Endothelial cell of umbilical vein (primary cell): ENCODE data around the gene DIAPH2.

Experiments
- EZH2 ChIP-seq: IDR thresholded peaks from 2 replicates; pipeline ENCODE4 v1.6.1; 2012; ENCODE audit warnings: borderline replicate concordance, low read depth, mild to moderate bottlenecking, moderate library complexity, low read length, inconsistent platforms; ENCODE audit not compliant: severe bottlenecking
- FOS ChIP-seq: IDR thresholded peaks from 2 replicates; pipeline ENCODE4 v1.6.1; 2011; ENCODE audit warnings: mild to moderate bottlenecking, low read length, moderate library complexity, borderline replicate concordance; ENCODE audit not compliant: insufficient read depth
- POLR2A ChIP-seq: IDR thresholded peaks from 2 replicates; pipeline ENCODE4 v1.6.1; 2012; ENCODE audit warnings: low read depth, mild to moderate bottlenecking, control low read depth, low read length
- TF ChIP-seq, protein P1 (sequence below), 2 donors: IDR thresholded peaks; 1 replicate in 1 of 2; 2 replicates in 1 of 2; pipeline ENCODE4 v1.5.1; 2011; ENCODE audit warnings: low read length in 2 of 2, mild to moderate bottlenecking in 2 of 2, moderate library complexity in 2 of 2, control low read depth in 1 of 2, inconsistent platforms in 1 of 2, low read depth in 1 of 2; ENCODE audit not compliant: insufficient read depth in 1 of 2; ENCODE audit errors: extremely low read depth in 1 of 2

DNA sequence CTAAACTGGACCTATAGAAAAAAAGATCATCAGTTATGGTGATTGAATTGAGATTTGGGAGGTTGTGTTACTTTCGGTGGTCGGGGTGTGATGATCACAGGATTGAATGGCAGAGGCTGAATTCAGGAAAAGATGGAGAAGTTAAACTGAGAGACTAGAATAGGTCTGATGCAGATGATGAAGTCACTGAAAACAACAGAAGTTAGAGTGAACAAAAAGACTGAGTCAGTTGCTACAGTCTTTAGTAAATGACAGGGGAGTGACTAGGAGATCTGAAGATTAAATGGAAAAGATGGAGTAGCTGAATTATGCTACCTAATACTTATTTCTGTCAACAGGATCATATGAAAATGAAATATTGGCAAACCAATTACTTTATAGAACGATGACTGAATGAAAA is 362.2 kb downstream of the DIAPH2 start:
- TF ChIP-seq EZH2 (no peak), POLR2A (no peak), FOS (no peak)
- TF ChIP-seq, protein P1, sequence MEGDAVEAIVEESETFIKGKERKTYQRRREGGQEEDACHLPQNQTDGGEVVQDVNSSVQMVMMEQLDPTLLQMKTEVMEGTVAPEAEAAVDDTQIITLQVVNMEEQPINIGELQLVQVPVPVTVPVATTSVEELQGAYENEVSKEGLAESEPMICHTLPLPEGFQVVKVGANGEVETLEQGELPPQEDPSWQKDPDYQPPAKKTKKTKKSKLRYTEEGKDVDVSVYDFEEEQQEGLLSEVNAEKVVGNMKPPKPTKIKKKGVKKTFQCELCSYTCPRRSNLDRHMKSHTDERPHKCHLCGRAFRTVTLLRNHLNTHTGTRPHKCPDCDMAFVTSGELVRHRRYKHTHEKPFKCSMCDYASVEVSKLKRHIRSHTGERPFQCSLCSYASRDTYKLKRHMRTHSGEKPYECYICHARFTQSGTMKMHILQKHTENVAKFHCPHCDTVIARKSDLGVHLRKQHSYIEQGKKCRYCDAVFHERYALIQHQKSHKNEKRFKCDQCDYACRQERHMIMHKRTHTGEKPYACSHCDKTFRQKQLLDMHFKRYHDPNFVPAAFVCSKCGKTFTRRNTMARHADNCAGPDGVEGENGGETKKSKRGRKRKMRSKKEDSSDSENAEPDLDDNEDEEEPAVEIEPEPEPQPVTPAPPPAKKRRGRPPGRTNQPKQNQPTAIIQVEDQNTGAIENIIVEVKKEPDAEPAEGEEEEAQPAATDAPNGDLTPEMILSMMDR (IDR thresholded peaks at IDR 0.05; ENCODE audit: extremely low read depth in 1 of 2, insufficient read depth in 1 of 2, low read depth in 1 of 2, low read length in 2 of 2): no peak
